NCI-H748 (cell line): ENCODE data around the gene LIX1L.

ENCODE experiments used
- DNase-seq: peaks from one replicate; lab custom pipeline; 2025; ENCODE audit not compliant: unreplicated experiment; lab: John Stamatoyannopoulos, UW

Gene LIX1L

GRCh38 chr1:145963265-145964019 lies 5.6 kb upstream of the LIX1L start:
- DNase-seq: peak; percentile 70

DNA sequence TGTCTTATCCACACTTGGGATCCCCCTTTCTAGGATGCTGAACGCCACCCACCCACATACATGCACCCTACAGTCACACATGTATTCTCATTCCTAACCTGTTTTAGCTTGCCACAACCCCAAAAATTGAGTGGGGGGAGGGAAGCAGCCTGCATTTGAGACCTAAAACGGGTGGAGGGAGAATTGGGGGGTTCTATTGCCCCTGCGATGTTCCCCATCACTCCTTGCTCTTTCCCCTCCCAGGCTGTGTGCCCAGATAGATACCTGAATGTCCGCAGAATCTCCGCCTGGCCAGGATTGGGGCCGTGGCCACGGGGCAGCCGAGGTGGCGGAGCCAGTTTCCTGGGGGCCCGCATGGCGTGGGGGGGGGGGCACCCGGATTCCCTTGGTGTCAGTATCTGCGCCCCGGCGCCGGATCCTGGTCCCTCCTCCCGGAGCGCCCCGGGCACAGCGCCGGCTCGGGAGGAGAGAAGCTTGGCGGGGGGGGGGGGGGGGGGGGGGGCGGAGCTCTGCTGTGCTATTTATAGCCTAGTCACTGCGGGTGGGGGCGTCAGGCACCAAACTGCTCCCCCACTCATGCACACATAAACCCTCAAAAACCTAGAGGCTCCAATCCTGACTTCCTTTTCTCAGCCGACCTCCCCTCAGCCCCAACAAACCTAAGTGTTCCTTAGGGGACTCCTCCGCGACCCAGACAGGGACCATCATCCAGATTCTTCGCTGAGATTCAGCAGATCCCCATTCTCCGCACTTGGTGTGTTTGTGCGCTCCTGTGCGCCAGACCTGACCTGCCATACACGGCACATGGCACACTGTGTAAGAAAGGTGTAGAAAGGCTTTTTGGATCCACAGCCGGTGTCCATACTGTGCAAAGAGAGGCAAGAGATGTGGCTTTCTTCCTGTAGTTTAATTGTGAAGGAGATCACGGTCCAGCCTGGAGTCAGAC lies 4.6 kb upstream of the LIX1L start:
- peak; percentile 47 for DNase-seq

DNA sequence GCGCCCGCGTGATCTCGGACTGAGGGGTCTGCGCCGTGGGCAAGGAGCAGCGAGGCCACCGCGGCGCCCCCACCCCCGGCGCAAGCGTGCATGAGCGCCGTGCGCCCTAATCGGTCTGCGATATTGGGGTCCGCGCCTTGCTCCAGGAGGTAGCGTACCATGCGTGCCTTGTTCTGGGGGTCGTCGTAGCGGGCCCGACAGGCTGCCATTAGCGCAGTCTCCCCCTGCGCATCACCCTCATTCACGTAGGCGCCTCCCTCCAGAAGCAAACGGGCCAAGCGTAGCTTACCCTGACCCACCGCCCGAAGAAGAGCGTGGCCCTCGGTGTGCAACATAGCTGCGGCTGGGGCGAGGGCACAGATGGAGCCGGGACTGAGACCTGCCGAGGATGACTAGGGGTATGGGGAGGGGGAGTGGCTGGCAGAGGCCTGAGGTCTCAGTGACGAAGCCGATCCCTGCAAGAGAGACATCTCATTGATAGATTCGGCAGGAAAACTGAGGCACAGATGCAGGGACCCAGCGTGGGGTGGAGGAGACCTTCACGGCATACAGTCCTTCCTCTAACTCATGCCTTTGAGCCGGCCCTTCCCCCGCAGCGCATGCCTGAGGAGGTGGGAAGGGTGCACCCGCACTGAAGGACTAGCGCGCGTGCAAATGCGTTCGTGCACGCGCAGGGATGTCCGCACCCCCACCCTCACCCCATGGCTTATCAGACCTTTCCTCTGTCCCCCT lies 3.8 kb upstream of the LIX1L start:
- DNase-seq: peak; percentile 53

GRCh38 chr1:145961109-145961424 lies 3.2 kb upstream of the LIX1L start:
- peak; percentile 36 for DNase-seq

DNA sequence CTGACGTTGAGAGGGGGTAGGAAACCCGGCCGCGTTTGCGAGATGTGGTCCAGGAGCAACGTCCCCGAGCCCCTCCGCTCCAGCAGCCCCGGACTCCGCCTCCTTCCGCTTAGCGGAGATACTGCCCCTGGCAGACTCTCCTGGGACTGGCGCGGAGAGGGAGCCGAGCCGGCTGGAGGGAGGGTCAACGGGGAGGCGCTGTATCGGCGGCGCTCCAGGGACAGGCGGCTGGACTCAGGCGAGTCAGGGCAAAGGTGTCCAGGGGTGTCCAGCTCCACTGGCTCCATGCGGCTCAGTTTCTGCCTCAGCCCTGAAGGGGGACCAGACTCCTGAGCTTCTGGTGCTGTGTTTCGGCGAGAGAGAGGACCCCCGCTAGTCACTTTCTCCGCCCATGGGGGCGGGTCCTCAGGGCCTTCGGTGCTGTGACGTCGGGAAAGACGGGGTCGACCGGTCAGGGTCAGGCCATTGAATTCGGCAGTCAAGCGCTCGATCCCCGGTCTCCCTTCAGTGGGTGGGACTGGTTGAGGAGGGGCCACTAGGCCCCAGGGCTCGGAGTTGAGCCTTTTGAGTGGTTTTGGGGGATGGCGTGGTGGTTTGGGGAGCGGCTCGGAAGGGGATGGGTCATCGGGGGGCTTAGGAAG lies 2.8 kb upstream of the LIX1L start:
- DNase-seq: peak; percentile 83

GRCh38 chr1:145959957-145960467 lies 2.2 kb upstream of the LIX1L start:
- peak; percentile 34 for DNase-seq

DNA sequence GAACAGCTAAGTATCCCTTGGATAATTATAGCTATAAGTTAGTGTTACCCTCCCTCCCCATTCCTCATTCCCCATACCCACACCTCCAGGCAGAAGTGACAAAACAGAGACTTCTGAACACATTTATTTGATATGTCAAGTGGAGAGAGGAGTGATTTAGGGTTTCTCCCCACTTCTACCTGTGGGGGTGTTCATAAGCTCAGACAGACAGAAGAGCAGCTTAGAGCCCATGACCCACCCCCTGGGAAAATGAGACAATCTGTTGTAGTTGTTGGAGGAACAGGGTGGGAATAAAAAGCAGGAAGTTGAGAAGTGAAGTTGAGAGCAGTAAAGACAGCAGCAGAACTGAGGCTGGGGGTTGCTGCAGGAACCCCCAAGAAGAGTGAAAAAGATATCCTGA lies 1.5 kb upstream of the LIX1L start:
- DNase-seq: no peak

DNA sequence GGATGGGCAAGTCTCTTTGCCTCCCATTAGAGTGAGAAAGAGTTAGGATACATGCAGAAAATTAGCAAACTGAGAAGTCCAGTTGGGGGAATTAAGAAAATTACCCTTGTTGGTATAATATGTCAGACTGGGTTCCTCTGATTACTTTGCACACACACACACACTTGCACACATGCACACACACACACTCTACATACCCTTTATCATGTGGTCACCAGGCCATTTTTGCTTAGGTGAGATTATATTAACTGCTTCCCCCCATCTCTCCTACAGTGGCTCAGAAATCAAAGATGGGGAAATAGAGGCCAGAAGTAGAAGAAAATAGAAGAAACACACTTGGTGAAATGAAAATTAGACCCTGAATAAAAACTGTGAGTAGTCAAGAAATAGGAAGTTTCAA lies 917 bp upstream of the LIX1L start:
- no peak for DNase-seq

DNA sequence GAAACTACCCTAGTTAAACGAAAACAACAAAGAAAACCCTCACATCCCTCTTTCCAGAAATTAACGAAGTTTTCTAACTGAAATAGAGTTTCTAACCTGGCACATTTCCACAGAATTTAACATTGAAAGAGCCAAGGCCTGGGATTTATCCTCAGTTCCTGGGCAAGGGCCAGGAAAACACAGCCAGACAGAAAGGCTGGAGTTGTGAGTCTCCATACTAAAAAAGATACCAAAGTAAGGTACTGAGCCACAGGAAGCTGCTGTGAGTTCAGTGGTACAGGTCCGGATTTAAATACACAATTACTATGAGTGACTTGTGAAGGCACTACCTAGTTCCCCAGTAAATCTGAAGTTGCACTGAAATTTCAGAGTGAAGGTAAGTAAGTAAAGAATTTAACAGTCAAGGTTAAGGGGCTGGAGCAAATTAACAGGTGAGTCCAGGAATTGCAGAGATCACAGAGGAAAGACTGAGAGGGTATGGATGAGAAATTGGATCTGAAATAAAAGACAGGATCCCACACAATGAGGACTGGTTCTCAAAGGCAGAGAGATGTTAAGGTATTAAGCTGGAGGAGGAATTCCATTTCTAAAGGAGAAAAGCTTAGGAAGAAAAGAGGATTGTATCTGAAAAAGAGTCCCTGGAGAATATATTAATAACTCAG lies 905 bp downstream of the LIX1L start:
- DNase-seq: no peak

GRCh38 chr1:145956361-145956760 lies 1.5 kb downstream of the LIX1L start:
- DNase-seq: no peak

DNA sequence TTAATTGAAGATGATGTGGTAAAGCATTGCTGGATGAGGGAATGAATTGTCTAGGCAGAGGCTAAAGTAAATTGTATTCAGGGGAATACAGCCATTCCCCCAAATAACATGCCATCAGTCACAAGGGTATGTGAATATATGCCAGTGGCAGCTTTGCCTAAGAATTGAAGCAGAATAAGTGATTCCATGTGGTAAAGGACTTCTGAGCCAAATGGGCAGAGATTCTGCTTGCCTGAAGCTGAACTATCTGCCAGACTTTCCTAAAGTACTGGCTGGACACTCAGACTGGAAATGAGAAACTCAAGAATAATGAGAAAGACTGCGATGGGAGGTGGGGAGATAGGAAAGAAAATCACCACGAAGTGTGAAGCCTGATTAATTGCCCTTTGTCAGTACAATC lies 2.4 kb downstream of the LIX1L start:
- DNase-seq: no peak

DNA sequence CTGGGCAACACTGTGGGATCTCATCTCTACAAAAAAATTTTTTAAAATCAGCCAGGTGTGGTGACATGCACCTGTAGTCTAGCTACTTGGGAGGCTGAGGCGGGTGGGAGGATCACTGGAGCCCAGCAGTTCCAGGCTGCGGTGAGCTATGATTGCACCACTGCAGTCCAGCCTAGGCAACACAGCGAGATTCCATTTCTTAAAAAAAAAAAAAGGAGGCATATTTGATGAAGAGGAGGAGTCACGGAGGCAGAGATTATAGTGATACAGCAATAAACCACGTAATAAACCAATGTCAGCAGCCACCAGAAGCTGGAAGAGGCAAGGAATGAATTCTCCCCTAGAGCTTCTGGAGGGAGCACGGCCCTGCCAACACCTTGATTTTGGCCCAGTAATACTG lies 4.0 kb downstream of the LIX1L start:
- no peak for DNase-seq

DNA sequence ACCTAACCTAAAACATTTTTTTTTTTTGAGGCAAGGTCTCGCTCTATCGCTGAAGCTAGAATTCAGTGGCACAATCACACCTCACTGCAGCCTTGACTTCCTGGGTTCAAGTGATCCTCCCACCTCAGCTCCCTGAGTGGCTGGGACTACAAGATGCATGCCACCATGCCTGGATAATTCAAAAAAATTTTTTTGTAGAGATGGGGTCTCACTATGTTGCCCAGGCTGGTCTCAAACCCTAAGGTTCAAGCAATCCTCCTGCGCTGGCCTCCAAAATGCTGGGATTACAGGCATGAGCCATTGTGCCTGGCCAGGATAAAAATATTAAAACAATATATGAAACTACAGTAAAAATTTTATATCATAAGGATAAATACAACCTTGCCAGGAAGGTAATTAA lies 4.9 kb downstream of the LIX1L start:
- no peak for DNase-seq

- no peak for DNase-seq
Observed at GRCh38 chr1:145951526-145951925, 6.3 kb downstream of the LIX1L start.

GRCh38 chr1:145949219-145949618 lies 8.6 kb downstream of the LIX1L start:
- DNase-seq: no peak

- no peak for DNase-seq
Observed at GRCh38 chr1:145947551-145947950, 10.3 kb downstream of the LIX1L start.

GRCh38 chr1:145946477-145946986 lies 11.3 kb downstream of the LIX1L start:
- DNase-seq: no peak

- DNase-seq: no peak
Observed at GRCh38 chr1:145944532-145944931, 13.3 kb downstream of the LIX1L start.

- DNase-seq: no peak
Observed at GRCh38 chr1:145942871-145943270, 14.9 kb downstream of the LIX1L start.

DNA sequence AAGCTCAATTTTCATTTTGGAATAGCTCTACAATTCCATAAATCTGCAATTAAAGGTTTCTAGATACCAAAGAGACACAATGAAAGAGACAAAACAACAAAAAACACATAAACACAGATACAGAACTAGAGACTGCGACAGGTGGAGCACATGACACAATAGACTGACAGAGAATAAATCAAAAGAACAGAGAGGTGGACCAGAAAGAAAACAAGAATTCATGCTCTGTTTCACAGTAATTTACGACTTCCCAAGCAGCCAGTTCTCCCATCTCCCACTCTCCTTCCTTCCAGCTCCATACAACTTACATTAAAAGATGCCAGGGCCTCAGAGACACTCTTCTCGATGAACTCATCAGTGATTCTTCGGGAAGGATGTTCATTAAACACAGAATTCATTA lies 15.4 kb downstream of the LIX1L start:
- DNase-seq: peak; percentile 5
